Thymus (tissue), 11 donors: ENCODE data around the gene MSL1. TPM values are rescaled to one million over a fixed set of nuclear protein-coding genes. Genes with fewer than 3 reads are reported as not detected.

Experiments used
- DNase-seq, 9 donors: peaks; one replicate each; pipeline ENCODE4 v3.0.0-alpha.2; 2013; ENCODE audit warnings: low spot score in 9 of 9, low read depth in 6 of 9, missing footprints in 1 of 9
- H3K27ac ChIP-seq, 2 donors: one replicate each; pipeline ENCODE4 v1.5.1; 2013; ENCODE audit warnings: control low read depth in 1 of 2, low read depth in 1 of 2, low read length in 1 of 2, mild to moderate bottlenecking in 1 of 2, moderate library complexity in 1 of 2
- H3K27me3 ChIP-seq, 2 donors: one replicate each; pipeline ENCODE4 v1.5.1; 2013; ENCODE audit warnings: low read length in 1 of 2; ENCODE audit not compliant: control insufficient read depth in 2 of 2, insufficient read depth in 1 of 2
- H3K36me3 ChIP-seq, 2 donors: one replicate each; pipeline ENCODE4 v1.5.1; 2013; ENCODE audit warnings: low read length in 1 of 2, mild to moderate bottlenecking in 1 of 2, moderate library complexity in 1 of 2; ENCODE audit not compliant: control insufficient read depth in 2 of 2, insufficient read depth in 2 of 2
- H3K4me1 ChIP-seq, 2 donors: one replicate each; pipeline ENCODE4 v1.5.1; 2013; ENCODE audit warnings: low read length in 2 of 2; ENCODE audit not compliant: control insufficient read depth in 2 of 2, insufficient read depth in 2 of 2
- H3K4me3 ChIP-seq, 2 donors: one replicate each; pipeline ENCODE4 v1.5.1; 2013; ENCODE audit warnings: low read length in 2 of 2, control low read depth in 1 of 2, mild to moderate bottlenecking in 1 of 2
- H3K9me3 ChIP-seq, 2 donors: one replicate each; pipeline ENCODE4 v1.5.1; 2013; ENCODE audit warnings: low read length in 1 of 2, mild to moderate bottlenecking in 1 of 2; ENCODE audit not compliant: control insufficient read depth in 2 of 2, insufficient read depth in 1 of 2
- WGBS: extraction: QIAGEN DNeasy Blood & Tissue Kit; methylation state at CpG from one replicate; pipeline ENCODE4 v1.1.7; 2013; 5-methylcytosine and 5-hydroxymethylcytosine counted together
- polyA plus RNA-seq: library from polyadenylated mRNA; stranded (reverse); fragments of 200-250 nt; gene quantifications from one replicate; pipeline ENCODE4 v1.2.3, GENCODE V29; 2013
- total RNA-seq: library from RNA; stranded (reverse); fragments of 120-200 nt; gene quantifications from one replicate; pipeline ENCODE4 v1.2.4, GENCODE V29; 2013
- donor health status: healthy.

The MSL1 gene
- total and polyA plus RNA-seq, 2 donors: 77.7 to 126 TPM

- no peak for DNase-seq
- no peaks in the 10 kb centered on the region for H3K27me3 ChIP-seq
- H3K27ac ChIP-seq: no peak overlapping the region
- H3K4me3 ChIP-seq: no peak overlapping the region
- H3K9me3 ChIP-seq: no peaks in the 10 kb centered on the region
- peaks cover 8 to 18% of the 10 kb centered on the region in 2 donors for H3K4me1 ChIP-seq
- peaks cover 70 to 74% of the 10 kb centered on the region in 2 donors for H3K36me3 ChIP-seq
- WGBS: 97% methylated on average over 14 of the region's 14 CpGs
Measured at GRCh38 chr17:40090237-40091119, 31.3 kb upstream of the MSL1 start.

DNA sequence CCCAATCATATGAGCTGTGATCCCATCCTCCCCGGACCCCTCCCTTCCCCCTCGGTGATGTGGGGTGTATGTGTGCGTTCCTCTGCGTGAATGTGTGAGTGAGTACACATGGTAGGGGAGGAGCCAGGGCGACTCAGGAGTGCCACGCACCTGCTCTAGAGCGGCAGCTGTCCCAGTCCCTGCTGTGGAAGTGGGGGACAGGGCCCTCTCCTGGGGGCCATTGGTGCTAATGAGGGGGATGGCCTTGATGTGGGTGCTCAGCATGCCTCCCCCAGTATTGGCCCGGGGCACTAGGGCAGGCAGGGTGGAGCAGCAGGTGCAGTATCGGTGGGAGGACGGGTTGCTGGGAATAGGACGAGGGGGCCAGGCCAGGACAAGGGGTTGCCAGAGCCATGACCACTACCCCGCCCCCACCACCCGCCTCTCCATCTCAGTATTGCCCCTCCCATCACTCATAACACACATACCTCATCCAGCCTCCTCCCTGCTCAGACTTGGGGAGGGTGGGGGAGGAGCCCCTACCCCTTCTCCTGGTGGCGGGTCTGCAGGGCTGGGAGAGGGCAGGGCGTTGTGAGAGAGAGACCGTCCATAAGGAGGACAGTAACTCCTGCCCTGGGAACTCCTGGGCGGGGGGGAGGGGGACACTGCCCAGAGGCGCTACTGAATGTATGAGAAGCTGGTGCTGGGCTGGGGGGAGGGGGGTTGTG lies 29.9 kb upstream of the MSL1 start:
- Histone ChIP-seq H3K4me3 (no peak overlapping the region), H3K27me3 (no peaks in the 10 kb centered on the region), H3K36me3 (peaks cover 70 to 76% of the 10 kb centered on the region in 2 donors), H3K27ac (no peak overlapping the region), H3K9me3 (no peaks in the 10 kb centered on the region), H3K4me1 (peaks cover 20 to 31% of the 10 kb centered on the region in 2 donors)
- no peak for DNase-seq
- WGBS: 95% methylated on average over 18 of the region's 18 CpGs

DNA sequence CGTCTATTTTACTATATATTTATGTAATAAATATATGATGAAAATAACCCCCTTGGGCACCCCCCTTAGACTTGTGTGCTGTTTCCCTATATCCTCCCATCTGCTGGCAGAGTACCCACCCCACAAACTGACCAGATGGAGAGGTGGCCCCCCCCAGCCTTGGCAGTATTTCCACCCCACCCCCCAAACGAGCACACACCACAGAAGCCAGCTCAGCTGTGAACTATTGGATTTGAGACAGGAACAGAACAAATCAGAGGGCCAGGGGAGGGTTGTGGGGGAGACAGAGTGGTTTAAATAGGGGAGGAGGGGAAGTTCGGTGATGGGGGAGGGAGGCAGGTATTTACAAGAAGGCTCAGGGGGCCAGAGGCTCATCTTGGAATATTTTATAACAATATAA lies 29.2 kb upstream of the MSL1 start:
- Histone ChIP-seq H3K4me1 (peaks cover 26 to 39% of the 10 kb centered on the region in 2 donors), H3K27ac (no peak overlapping the region), H3K4me3 (no peak overlapping the region), H3K36me3 (peaks cover 68 to 69% of the 10 kb centered on the region in 2 donors), H3K9me3 (no peaks in the 10 kb centered on the region), H3K27me3 (no peaks in the 10 kb centered on the region)
- no peak for DNase-seq
- WGBS: 82% methylated on average over 3 of the region's 3 CpGs

GRCh38 chr17:40093005-40093579 lies 28.7 kb upstream of the MSL1 start:
- H3K9me3 ChIP-seq: no peaks in the 10 kb centered on the region
- WGBS: 97% methylated on average over 29 of the region's 29 CpGs
- no peaks in the 10 kb centered on the region for H3K27me3 ChIP-seq
- no peak overlapping the region for H3K4me3 ChIP-seq
- peaks cover 64 to 69% of the 10 kb centered on the region in 2 donors for H3K36me3 ChIP-seq
- H3K27ac ChIP-seq: no peak overlapping the region
- no peak for DNase-seq
- H3K4me1 ChIP-seq: peaks cover 31 to 44% of the 10 kb centered on the region in 2 donors

DNA sequence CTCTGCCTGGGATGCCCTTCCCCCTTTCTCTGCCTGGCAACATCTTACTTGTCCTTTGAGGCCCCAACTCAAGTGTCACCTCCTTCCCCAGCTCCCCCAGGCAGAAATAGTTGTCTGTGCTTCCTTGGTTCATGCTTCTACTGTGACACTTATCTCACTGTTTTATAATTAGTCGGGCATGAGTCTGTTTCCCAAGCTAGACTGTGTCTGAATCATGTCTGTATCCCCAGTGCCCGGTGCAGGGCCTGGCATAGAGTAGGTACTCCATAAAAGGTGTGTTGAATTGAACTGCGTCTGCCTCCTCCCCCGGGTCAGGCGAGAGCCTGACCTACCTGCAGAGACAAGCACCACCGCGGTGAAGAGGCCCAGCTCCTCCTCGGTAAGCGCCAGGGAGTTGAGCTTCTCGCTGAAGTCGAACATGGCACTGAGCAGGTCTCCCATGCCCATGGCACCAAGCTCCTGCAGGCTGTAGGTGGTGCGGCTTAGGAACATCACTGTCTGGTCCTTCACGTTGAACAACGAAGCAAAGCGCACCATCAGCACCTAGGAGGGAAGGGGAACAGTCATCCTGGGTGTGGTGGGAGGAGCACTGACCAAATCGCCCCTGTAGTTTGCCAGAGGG lies 28.1 kb upstream of the MSL1 start:
- no peaks in the 10 kb centered on the region for H3K9me3 ChIP-seq
- H3K27me3 ChIP-seq: no peaks in the 10 kb centered on the region
- 96% methylated on average over 16 of the region's 16 CpGs for WGBS
- H3K27ac ChIP-seq: no peak overlapping the region
- no peak for DNase-seq
- peaks cover 58 to 66% of the 10 kb centered on the region in 2 donors for H3K36me3 ChIP-seq
- peaks cover 37 to 50% of the 10 kb centered on the region in 2 donors for H3K4me1 ChIP-seq
- no peak overlapping the region for H3K4me3 ChIP-seq

DNA sequence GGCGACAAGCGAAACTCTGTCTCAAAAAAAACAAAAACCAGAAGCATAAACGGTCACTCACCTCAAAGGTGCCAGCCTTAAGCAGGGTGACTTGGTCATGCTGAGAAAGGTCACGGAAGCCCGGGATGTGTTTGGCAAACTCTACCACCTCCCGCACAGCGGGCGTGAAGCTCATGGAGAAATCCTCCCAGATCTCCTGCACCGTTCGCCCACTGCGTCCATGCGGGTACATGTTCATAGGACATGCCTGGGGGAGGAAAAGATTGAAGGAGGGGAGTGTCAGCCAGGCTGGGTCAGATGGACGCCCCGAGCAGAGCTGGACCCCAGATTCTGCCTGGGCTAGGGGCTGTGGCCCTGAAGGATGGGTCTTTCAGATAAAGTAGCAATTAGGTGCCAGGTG lies 26.9 kb upstream of the MSL1 start:
- peaks cover 0 to 5% of the 10 kb centered on the region in 2 donors for H3K9me3 ChIP-seq
- H3K36me3 ChIP-seq: peaks cover 46 to 60% of the 10 kb centered on the region in 2 donors
- no peak for DNase-seq
- H3K4me1 ChIP-seq: peaks cover 47 to 61% of the 10 kb centered on the region in 2 donors
- peak overlapping the region; percentile 46 to 92 for H3K27ac ChIP-seq
- H3K27me3 ChIP-seq: no peaks in the 10 kb centered on the region
- H3K4me3 ChIP-seq: no peak overlapping the region
- WGBS: 99% methylated on average over 14 of the region's 14 CpGs

- peak in 1 of 9 donors; percentile 24 for DNase-seq
- 72% methylated on average over 17 of the region's 17 CpGs for WGBS
- no peak overlapping the region for H3K4me3 ChIP-seq
Measured at GRCh38 chr17:40095351-40095943, 26.3 kb upstream of the MSL1 start.

GRCh38 chr17:40095944-40096791 lies 25.6 kb upstream of the MSL1 start:
- Histone ChIP-seq H3K27ac (peak overlapping the region; percentile 90 to 92), H3K4me3 (peak overlapping the region in 1 of 2 donors; percentile 16), H3K9me3 (peaks cover 0 to 5% of the 10 kb centered on the region in 2 donors), H3K36me3 (peaks cover 42 to 55% of the 10 kb centered on the region in 2 donors), H3K4me1 (peaks cover 57 to 74% of the 10 kb centered on the region in 2 donors), H3K27me3 (no peaks in the 10 kb centered on the region)
- WGBS: 60% methylated on average over 23 of the region's 23 CpGs
- peak in 6 of 9 donors; percentile 67 to 91 (median 74) for DNase-seq

More at GRCh38 chr17:40095351-40095943, 26.3 kb upstream of the MSL1 start:
- peaks cover 44 to 58% of the 10 kb centered on the region in 2 donors for H3K36me3 ChIP-seq
- H3K27ac ChIP-seq: peak overlapping the region; percentile 90 to 92
- peaks cover 52 to 67% of the 10 kb centered on the region in 2 donors for H3K4me1 ChIP-seq
- H3K9me3 ChIP-seq: peaks cover 0 to 5% of the 10 kb centered on the region in 2 donors
- H3K27me3 ChIP-seq: no peaks in the 10 kb centered on the region
